K562 (cell line): Measurements from ENCODE around the gene UNC5B. TPM values are rescaled to one million over a fixed set of nuclear protein-coding genes. Genes with fewer than 3 reads are reported as not detected.

Experiments used
- CEBPG ChIP-seq, 3 experiments: fragments of 200-800 bp in 1 of 3; sonication (Bioruptor generic) in 1 of 3; sonication (generic) in 1 of 3; formaldehyde crosslinking in 1 of 3; IDR thresholded peaks in 2 of 3; conservative IDR thresholded peaks in 1 of 3; 2 replicates each; pipeline versions ENCODE4 v1.6.1 to v1.8.0; 2016 to 2022; ENCODE audit warnings: missing compliant biosample characterization in 2 of 3, missing genetic modification characterization in 2 of 3, mild to moderate bottlenecking in 1 of 3, missing genetic modification reagents in 1 of 3
- CHD7 ChIP-seq: fragments of 200-600 bp; sonication (generic); IDR thresholded peaks from one replicate; pipeline ENCODE4 v1.6.1; 2012; ENCODE audit warnings: mild to moderate bottlenecking, low read depth, low read length, inconsistent platforms
- ETV1 ChIP-seq: fragments of 450-650 bp; conservative IDR thresholded peaks from 2 replicates; pipeline ENCODE4 v1.6.1; 2016; ENCODE audit warnings: missing genetic modification characterization, control low read depth, low read depth, missing compliant biosample characterization
- FOXK1 ChIP-seq: sonication (generic); formaldehyde crosslinking; IDR thresholded peaks from 2 replicates; pipeline ENCODE4 v1.8.0; 2022; ENCODE audit warnings: missing genetic modification reagents, mild to moderate bottlenecking, borderline replicate concordance
- GABPB1 ChIP-seq: sonication (generic); formaldehyde crosslinking; IDR thresholded peaks from 2 replicates; pipeline ENCODE4 v1.8.0; 2022; ENCODE audit warnings: mild to moderate bottlenecking, missing genetic modification reagents
- HMBOX1 ChIP-seq: sonication (generic); IDR thresholded peaks from 2 replicates; pipeline ENCODE4 v1.6.1; 2016
- TEAD4 ChIP-seq, 2 experiments: sonication (generic) in 1 of 2; formaldehyde crosslinking in 1 of 2; IDR thresholded peaks; 2 replicates each; pipeline versions ENCODE4 v1.6.1 to v1.8.0; 2012 to 2022; ENCODE audit warnings: borderline replicate concordance in 1 of 2, inconsistent platforms in 1 of 2, low read length in 1 of 2, mild to moderate bottlenecking in 1 of 2, missing genetic modification reagents in 1 of 2
- polyA plus RNA-seq, 8 experiments: library from polyadenylated mRNA; depleted of rRNA in 4 of 8; stranded (reverse) in 5 of 8; unstranded in 3 of 8; fragments of >200 nt; fragmentation: Nextera tagmentation in 2 of 8; fragmentation: Illumina TruSeq in 1 of 8; extraction: Ambion mirVana in 2 of 8; extraction: Trizol in 1 of 8; gene quantifications; 2 replicates each; pipeline versions ENCODE4 v1.2.1 to v1.2.3, GENCODE V29; 2011 to 2014; ENCODE audit warnings: inconsistent platforms in 1 of 8, missing spikeins in 1 of 8
- total RNA-seq, 7 experiments: library from RNA; depleted of rRNA in 6 of 7; stranded (reverse); fragments of >200 nt in 6 of 7; fragmentation: Illumina TruSeq in 2 of 7; extraction: Trizol in 2 of 7; gene quantifications; 2 replicates each; pipeline versions ENCODE4 v1.2.1 to v1.2.3, GENCODE V29; 2011 to 2021; ENCODE audit warnings: low replicate concordance in 1 of 7

UNC5B gene
- total and polyA plus RNA-seq, 9 of the 15 experiments (the other 6 are each of a cell fraction or from before 2014, with no cell fraction given): 0.10 to 8.4 (median 2.1) TPM

- no peak for TF ChIP-seq CHD7
- TF ChIP-seq GABPB1 (CRISPR knock-in tag): peak; percentile 59; the same call in 1 of the 2 replicates
- 0 out of 2 replicates have a peak, but pooled peaks have one; percentile 4 for TF ChIP-seq CEBPG (CRISPR knock-in tag; IDR thresholded peaks at IDR 0.05)
- no peak for TF ChIP-seq CEBPG (tag; conservative IDR thresholded peaks at IDR 0.05 in 1 of 2, IDR thresholded peaks at IDR 0.05 in 1 of 2)
- no peak for TF ChIP-seq FOXK1 (CRISPR knock-in tag)
- TF ChIP-seq TEAD4 (IDR thresholded peaks at IDR 0.05; ENCODE audit: low read length): 0 out of 2 replicates have a peak, but pooled peaks have one; percentile 5
- no peak for TF ChIP-seq TEAD4 (CRISPR knock-in tag; IDR thresholded peaks at IDR 0.05; ENCODE audit: borderline replicate concordance)
- peak; percentile 54; the same call in 1 of the 2 replicates for TF ChIP-seq HMBOX1
- 0 out of 2 replicates have a peak, but pooled peaks have one; percentile 28 for TF ChIP-seq ETV1 (tag)
These were observed 804 bp downstream of the UNC5B start (continued) for GRCh38 chr10:71213127-71213621.
